SK-N-SH (cell line): ENCODE data around the gene PTPRF. TPM values are rescaled to one million over a fixed set of nuclear protein-coding genes. Genes with fewer than 3 reads are reported as not detected.

Experiments
- CTCF ChIA-PET: fragments of 300-600, 350-600 bp; formaldehyde crosslinking; extraction: SDS; loops from one replicate; lab custom pipeline; 2021; lab: Yijun Ruan, JAX
- POLR2A ChIA-PET: fragments of 350-600 bp; sonication (Branson Sonifier 250); formaldehyde crosslinking; extraction: SDS; loops from one replicate; lab custom pipeline; 2020; ENCODE audit warnings: antibody characterized with exemption, inconsistent platforms; lab: Yijun Ruan, JAX
- DNase-seq: peaks from one replicate; pipeline ENCODE4 v3.0.0; 2012
- H2AFZ ChIP-seq: fragments of 200-600 bp; sonication (generic); 2 replicates; pipeline ENCODE4 v1.8.1; 2016; ENCODE audit warnings: antibody characterized with exemption, mild to moderate bottlenecking, low read depth
- H3F3A ChIP-seq: fragments of 200-600 bp; sonication (generic); replicated peaks from 2 replicates; pipeline ENCODE3; 2016; ENCODE audit warnings: antibody characterized with exemption, mild to moderate bottlenecking; ENCODE audit not compliant: insufficient read depth
- H3K27ac ChIP-seq, 2 experiments: fragments of 200-500 bp in 1 of 2; fragments of 200-600 bp in 1 of 2; sonication (Bioruptor generic) in 1 of 2; sonication (generic), shearing (Covaris generic) in 1 of 2; 2 replicates each; pipeline versions ENCODE4 v1.5.1 to v1.6.1; 2014 to 2016; ENCODE audit warnings: low read depth in 2 of 2, inconsistent platforms in 1 of 2, low read length in 1 of 2, mild to moderate bottlenecking in 1 of 2, mixed read lengths in 1 of 2
- H3K27me3 ChIP-seq: fragments of 200-600 bp; sonication (generic), shearing (Covaris generic); 2 replicates; pipeline ENCODE4 v1.6.1; 2016; ENCODE audit warnings: mixed run types; ENCODE audit not compliant: insufficient read depth
- H3K36me3 ChIP-seq, 2 experiments: fragments of 200-500 bp in 1 of 2; fragments of 200-600 bp in 1 of 2; sonication (Bioruptor generic) in 1 of 2; sonication (generic) in 1 of 2; replicated peaks in 1 of 2; 2 replicates each; pipeline versions ENCODE3 to v1.5.1; 2014 to 2016; ENCODE audit warnings: low read length in 1 of 2, mild to moderate bottlenecking in 1 of 2; ENCODE audit not compliant: insufficient read depth in 2 of 2, control insufficient read depth in 1 of 2
- H3K4me1 ChIP-seq, 2 experiments: fragments of 200-500 bp in 1 of 2; fragments of 200-600 bp in 1 of 2; sonication (Bioruptor generic) in 1 of 2; sonication (generic), shearing (Covaris generic) in 1 of 2; 2 replicates each; pipeline versions ENCODE4 v1.5.1 to v1.6.1; 2014 to 2016; ENCODE audit warnings: low read depth in 1 of 2, low read length in 1 of 2, mixed run types in 1 of 2; ENCODE audit not compliant: insufficient read depth in 2 of 2, control insufficient read depth in 1 of 2
- H3K4me2 ChIP-seq: fragments of 200-600 bp; sonication (generic), shearing (Covaris generic); 2 replicates; pipeline ENCODE4 v1.6.1; 2017; ENCODE audit warnings: mixed run types
- H3K4me3 ChIP-seq, 2 experiments: fragments of 200-500 bp in 1 of 2; fragments of 200-600 bp in 1 of 2; sonication (Bioruptor generic) in 1 of 2; sonication (generic), shearing (Covaris generic) in 1 of 2; 2 replicates each; pipeline versions ENCODE4 v1.5.1 to v1.8.1; 2014 to 2016; ENCODE audit warnings: low read depth in 2 of 2, inconsistent platforms in 1 of 2, low read length in 1 of 2, mild to moderate bottlenecking in 1 of 2, mixed read lengths in 1 of 2, moderate library complexity in 1 of 2
- H3K79me2 ChIP-seq: fragments of 200-600 bp; sonication (generic); 2 replicates; pipeline ENCODE4 v1.8.1; 2017; ENCODE audit warnings: mild to moderate bottlenecking; ENCODE audit not compliant: insufficient read depth
- H3K9ac ChIP-seq: fragments of 200-600 bp; sonication (generic); 2 replicates; pipeline ENCODE4 v1.6.1; 2017; ENCODE audit warnings: mixed run types
- H3K9me2 ChIP-seq: fragments of 200-600 bp; sonication (generic); 2 replicates; pipeline ENCODE4 v1.6.1; 2017; ENCODE audit warnings: mixed run types
- H3K9me3 ChIP-seq: fragments of 200-600 bp; sonication (generic); 2 replicates; pipeline ENCODE4 v1.6.1; 2017; ENCODE audit warnings: mixed run types, mild to moderate bottlenecking, moderate library complexity
- H4K20me1 ChIP-seq: fragments of 200-600 bp; sonication (generic); 2 replicates; pipeline ENCODE4 v1.6.1; 2017; ENCODE audit warnings: mild to moderate bottlenecking, mixed run types; ENCODE audit not compliant: insufficient read depth
- ELF1 ChIP-seq: IDR thresholded peaks from 2 replicates; pipeline ENCODE4 v1.4.0; 2012
- EP300 ChIP-seq, 2 experiments: IDR thresholded peaks; 2 replicates each; pipeline versions ENCODE4 v1.4.0 to v1.6.1; 2012; ENCODE audit warnings: borderline replicate concordance in 1 of 2, low read depth in 1 of 2, low read length in 1 of 2
- GABPA ChIP-seq: IDR thresholded peaks from 2 replicates; pipeline ENCODE4 v1.4.0; 2012; ENCODE audit warnings: low read depth, mild to moderate bottlenecking
- JUND ChIP-seq: IDR thresholded peaks from 2 replicates; pipeline ENCODE4 v1.4.0; 2012
- NFIC ChIP-seq: IDR thresholded peaks from 2 replicates; pipeline ENCODE4 v1.4.0; 2012; ENCODE audit warnings: borderline replicate concordance
- POLR2AphosphoS5 ChIP-seq: IDR thresholded peaks from 2 replicates; pipeline ENCODE4 v1.6.1; 2012; ENCODE audit warnings: low read depth, low read length
- REST ChIP-seq: IDR thresholded peaks from 2 replicates; pipeline ENCODE4 v1.6.1; 2012; ENCODE audit warnings: mild to moderate bottlenecking, low read depth, low read length, moderate library complexity
- RFX5 ChIP-seq: IDR thresholded peaks from 2 replicates; pipeline ENCODE4 v1.6.1; 2012; ENCODE audit warnings: mild to moderate bottlenecking, improper control_type of control experiment, low read length
- TAF1 ChIP-seq: IDR thresholded peaks from 2 replicates; pipeline ENCODE4 v1.6.1; 2012; ENCODE audit warnings: low read depth, mild to moderate bottlenecking, low read length, moderate library complexity, borderline replicate concordance
- TCF12 ChIP-seq: IDR thresholded peaks from 2 replicates; pipeline ENCODE4 v1.4.0; 2012
- TEAD4 ChIP-seq: IDR thresholded peaks from 2 replicates; pipeline ENCODE4 v1.4.0; 2012; ENCODE audit warnings: mild to moderate bottlenecking, borderline replicate concordance; ENCODE audit not compliant: insufficient read depth
- USF2 ChIP-seq: fragments of 150-350 bp; IDR thresholded peaks from 2 replicates; pipeline ENCODE4 v1.6.1; 2017; ENCODE audit warnings: antibody characterized with exemption, low read length, low read depth, borderline replicate concordance
- YY1 ChIP-seq: IDR thresholded peaks from 2 replicates; pipeline ENCODE4 v1.4.0; 2012; ENCODE audit warnings: low read depth, mild to moderate bottlenecking
- ZBTB33 ChIP-seq: IDR thresholded peaks from 2 replicates; pipeline ENCODE4 v1.4.0; 2012; ENCODE audit warnings: low read depth, borderline replicate concordance
- WGBS: methylation state at CpG from one replicate; pipeline ENCODE4 v1.1.6; 2017; ENCODE audit warnings: low lambda C conversion rate; 5-methylcytosine and 5-hydroxymethylcytosine counted together
- polyA plus RNA-seq, 3 experiments: library from polyadenylated mRNA; depleted of rRNA; stranded (reverse); fragments of >200 nt; gene quantifications; 2 replicates each; pipeline ENCODE4 v1.2.3, GENCODE V29; 2012

PTPRF gene
- polyA plus RNA-seq (2012; rRNA removed): 67.6 and 72.7 TPM in 2 replicates
- 36.8 and 50.6 TPM in 2 replicates for polyA plus RNA-seq (2012; cell fraction: cytosol; rRNA removed)
- 97.5 and 115 TPM in 2 replicates for polyA plus RNA-seq (2012; cell fraction: nucleus; rRNA removed)

DNA sequence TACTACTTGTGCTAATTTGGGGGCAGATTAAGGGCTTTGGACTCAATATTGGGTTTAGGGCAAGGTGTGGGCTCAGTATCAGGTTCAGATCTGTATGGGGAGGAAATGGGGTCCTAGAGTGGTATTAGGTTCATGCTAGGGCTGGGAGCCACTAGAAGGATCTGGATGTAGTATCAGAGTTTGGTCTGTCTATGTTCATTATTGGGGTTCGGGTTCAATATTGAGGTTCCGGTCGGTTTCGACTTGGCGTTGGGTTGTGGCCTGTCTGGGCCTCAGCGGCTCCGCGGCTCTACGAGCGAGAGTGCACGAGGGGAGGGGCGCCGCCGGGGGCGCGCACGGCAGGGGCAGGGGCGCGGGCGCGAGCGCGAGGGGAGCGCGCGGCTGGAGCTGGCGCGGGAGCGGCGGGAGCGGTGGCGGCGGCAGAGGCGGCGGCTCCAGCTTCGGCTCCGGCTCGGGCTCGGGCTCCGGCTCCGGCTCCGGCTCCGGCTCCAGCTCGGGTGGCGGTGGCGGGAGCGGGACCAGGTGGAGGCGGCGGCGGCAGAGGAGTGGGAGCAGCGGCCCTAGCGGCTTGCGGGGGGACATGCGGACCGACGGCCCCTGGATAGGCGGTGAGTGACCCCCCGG lies at the start of gene PTPRF:
TSS of gene PTPRF (plus strand) at position 401 of the 624 bp plus-strand sequence. CDS start 14,193 bp downstream, outside the sequence.
- TF ChIP-seq TAF1 (peak; percentile 24; the same call in 1 of the 2 replicates), NFIC (no peak)
- Histone ChIP-seq H3K9ac (peak within 1 kb of the TSS; percentile 71), H3K9me2 (no peaks in the 10 kb centered on the region), H2AFZ (peak within 1 kb of the TSS; percentile 61; the same call in 1 of the 2 replicates), H3K27me3 (no peaks in the 10 kb centered on the region), H3K4me3 (peak within 1 kb of the TSS; percentile 61 to 78), H3K4me2 (peak within 1 kb of the TSS; percentile 83), H3K79me2 (peaks cover 40% of the 10 kb centered on the region; the same call in 1 of the 2 replicates), H3F3A (no peaks in the 10 kb centered on the region), H3K9me3 (no peaks in the 10 kb centered on the region), H4K20me1 (peaks cover 11% of the 10 kb centered on the region; the same call in 1 of the 2 replicates), H3K4me1 (peaks cover 4 to 24% of the 10 kb centered on the region in 2 experiments; a peak in 3 of 4 replicates), H3K27ac (peak within 1 kb of the TSS in 1 of 2 experiments; percentile 75; a peak in 2 of 4 replicates), H3K36me3 (no peaks in the 10 kb centered on the region)
- ChIA-PET CTCF (interaction anchor here (0.9 to 2.5 kb wide), 27 partner anchors 10 to 517 kb away, joined by 3 to 18 read pairs (median 4); partner anchors contain the start of genes ATP6V0B, DPH2 and KDM4A), POLR2A (interaction anchor here (0.6 to 1.1 kb wide), 3 partner anchors 120 to 491 kb away, joined by 3 to 4 read pairs (median 4); partner anchors contain the start of genes KDM4A and ST3GAL3)
- peak; percentile 95 for DNase-seq
- no CpG with 5 or more reads among the region's 58 CpGs for WGBS

DNA sequence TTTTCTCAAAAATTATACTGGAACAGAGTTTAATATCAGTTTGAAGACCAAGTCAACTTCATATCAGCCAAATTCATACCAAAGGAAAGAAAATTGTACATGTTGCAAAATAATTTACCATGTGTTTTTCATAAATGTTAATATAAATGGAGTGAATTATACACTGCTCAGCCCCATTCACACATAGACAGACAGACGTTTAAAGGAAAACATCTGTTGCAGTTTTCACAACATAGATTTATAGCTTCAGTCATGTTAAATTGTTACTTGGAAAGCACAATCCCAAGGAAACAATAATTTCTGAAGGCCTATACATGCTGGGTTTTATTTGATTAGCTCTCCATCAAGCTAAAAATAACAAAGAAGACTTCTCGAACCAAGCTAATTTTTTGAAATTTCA lies 49.2 kb upstream of the PTPRF start:
- Histone ChIP-seq H3K9me2 (no peaks in the 10 kb centered on the region), H3K9ac (no peak overlapping the region), H3K27me3 (no peaks in the 10 kb centered on the region), H3K27ac (no peak overlapping the region), H3F3A (peaks cover 4% of the 10 kb centered on the region), H3K79me2 (no peaks in the 10 kb centered on the region), H3K4me2 (no peak overlapping the region), H4K20me1 (no peaks in the 10 kb centered on the region), H2AFZ (no peak overlapping the region), H3K36me3 (no peaks in the 10 kb centered on the region), H3K4me3 (no peak overlapping the region), H3K9me3 (no peaks in the 10 kb centered on the region), H3K4me1 (peaks cover 0 to 2% of the 10 kb centered on the region in 2 experiments; a peak in 2 of 4 replicates)
- ChIA-PET POLR2A (no interaction called here), CTCF (interaction anchor here (0.9 kb wide), 1 partner anchor 105 kb away, joined by 3 read pairs; no protein-coding TSS in a partner anchor)
- peak; percentile 40; the same call in 1 of the 2 replicates for TF ChIP-seq TCF12
- no peak for TF ChIP-seq POLR2AphosphoS5
- TF ChIP-seq EP300 (IDR thresholded peaks at IDR 0.05; ENCODE audit: borderline replicate concordance in 1 of 2, low read depth in 1 of 2, low read length in 1 of 2): peak in 1 of 2 experiments; percentile 57; a peak in 1 of 4 replicates
- DNase-seq: no peak
- WGBS: 29% methylated on average over 2 of the region's 2 CpGs

GRCh38 chr1:43482215-43482614 lies 48.5 kb upstream of the PTPRF start:
- H2AFZ ChIP-seq: no peak overlapping the region
- H3K79me2 ChIP-seq: no peaks in the 10 kb centered on the region
- no peaks in the 10 kb centered on the region for H3K36me3 ChIP-seq
- no peaks in the 10 kb centered on the region; a peak in 1 of 4 replicates for H3K4me1 ChIP-seq
- DNase-seq: no peak
- POLR2A ChIA-PET: no interaction called here
- H4K20me1 ChIP-seq: no peaks in the 10 kb centered on the region
- H3K9me3 ChIP-seq: no peaks in the 10 kb centered on the region
- no peak overlapping the region for H3K4me2 ChIP-seq
- CTCF ChIA-PET: interaction anchor here (0.9 kb wide), 1 partner anchor 106 kb away, joined by 3 read pairs; no protein-coding TSS in a partner anchor
- H3F3A ChIP-seq: peaks cover 4% of the 10 kb centered on the region
- no peak overlapping the region for H3K4me3 ChIP-seq
- H3K9ac ChIP-seq: no peak overlapping the region
- no peaks in the 10 kb centered on the region for H3K27me3 ChIP-seq
- WGBS: 89% methylated on average over 1 of the region's 1 CpG
- no peak overlapping the region for H3K27ac ChIP-seq
- no peaks in the 10 kb centered on the region for H3K9me2 ChIP-seq
- TF ChIP-seq ZBTB33 (no peak), JUND (no peak), YY1 (no peak), ELF1 (no peak), REST (no peak), TEAD4 (no peak), GABPA (no peak), USF2 (no peak), RFX5 (no peak)
